Type B pancreatic cell (in vitro differentiated cells): ENCODE data around the gene CYBB. TPM values are rescaled to one million over a fixed set of nuclear protein-coding genes. Genes with fewer than 3 reads are reported as not detected.

Experiments
- DNase-seq: peaks from one replicate; pipeline ENCODE4 v3.0.0; 2021; ENCODE audit warnings: mixed read lengths; ENCODE audit not compliant: unreplicated experiment; ENCODE audit errors: extremely low spot score
- H3K27ac Mint-ChIP-seq: 2 replicates; pipeline ENCODE4 v1.8.0; 2021; ENCODE audit warnings: mild to moderate bottlenecking, mixed read lengths
- H3K27me3 Mint-ChIP-seq: 2 replicates; pipeline ENCODE4 v1.8.0; 2021; ENCODE audit warnings: mixed read lengths
- H3K36me3 Mint-ChIP-seq: 2 replicates; pipeline ENCODE4 v1.8.0; 2021; ENCODE audit warnings: mixed read lengths
- H3K4me1 Mint-ChIP-seq: one replicate; pipeline ENCODE4 v1.8.0; 2021; ENCODE audit warnings: mixed read lengths; ENCODE audit not compliant: unreplicated experiment
- H3K4me3 Mint-ChIP-seq: 2 replicates; pipeline ENCODE4 v1.8.0; 2021; ENCODE audit warnings: mild to moderate bottlenecking, mixed read lengths
- H3K9me3 Mint-ChIP-seq: 2 replicates; pipeline ENCODE4 v1.8.0; 2021; ENCODE audit warnings: mixed read lengths
- total RNA-seq: library from RNA; stranded (reverse); gene quantifications from 2 replicates; pipeline ENCODE4 v1.2.1, GENCODE V29; 2021; ENCODE audit warnings: low replicate concordance
- TF ChIP-seq, protein P1 (sequence below): fragments of 200-600 bp; sonication (generic); conservative IDR thresholded peaks from 2 replicates; pipeline ENCODE4 v1.5.0; 2021; ENCODE audit warnings: antibody characterized with exemption, mild to moderate bottlenecking

Gene CYBB
- total RNA-seq, 1 donor from 2014 or later, result 0.17 TPM

DNA sequence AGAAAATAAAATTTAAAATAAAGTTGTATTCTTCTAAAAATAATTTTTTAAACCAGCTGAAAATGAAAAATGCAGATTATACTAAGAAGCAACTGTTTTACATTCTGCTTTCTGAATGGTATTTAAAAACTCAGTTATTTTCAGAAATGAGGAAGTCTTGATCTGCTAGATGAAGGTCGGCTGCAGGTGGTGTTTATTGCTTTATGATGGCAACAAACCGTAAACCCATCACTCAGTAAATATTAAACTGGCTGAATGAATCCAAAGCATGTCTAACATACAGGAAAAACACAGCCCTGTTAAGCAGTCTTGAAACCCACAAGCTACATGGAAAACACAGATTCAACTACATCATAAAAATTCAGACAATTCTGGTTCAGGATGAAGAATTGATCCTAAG lies 38.2 kb downstream of the CYBB start:
- Mint-ChIP-seq H3K27me3 (no peaks in the 10 kb centered on the region), H3K27ac (no peak overlapping the region), H3K4me3 (no peak overlapping the region), H3K4me1 (no peaks in the 10 kb centered on the region), H3K36me3 (no peaks in the 10 kb centered on the region), H3K9me3 (no peaks in the 10 kb centered on the region)
- DNase-seq, result no peak
- TF ChIP-seq, protein P1, sequence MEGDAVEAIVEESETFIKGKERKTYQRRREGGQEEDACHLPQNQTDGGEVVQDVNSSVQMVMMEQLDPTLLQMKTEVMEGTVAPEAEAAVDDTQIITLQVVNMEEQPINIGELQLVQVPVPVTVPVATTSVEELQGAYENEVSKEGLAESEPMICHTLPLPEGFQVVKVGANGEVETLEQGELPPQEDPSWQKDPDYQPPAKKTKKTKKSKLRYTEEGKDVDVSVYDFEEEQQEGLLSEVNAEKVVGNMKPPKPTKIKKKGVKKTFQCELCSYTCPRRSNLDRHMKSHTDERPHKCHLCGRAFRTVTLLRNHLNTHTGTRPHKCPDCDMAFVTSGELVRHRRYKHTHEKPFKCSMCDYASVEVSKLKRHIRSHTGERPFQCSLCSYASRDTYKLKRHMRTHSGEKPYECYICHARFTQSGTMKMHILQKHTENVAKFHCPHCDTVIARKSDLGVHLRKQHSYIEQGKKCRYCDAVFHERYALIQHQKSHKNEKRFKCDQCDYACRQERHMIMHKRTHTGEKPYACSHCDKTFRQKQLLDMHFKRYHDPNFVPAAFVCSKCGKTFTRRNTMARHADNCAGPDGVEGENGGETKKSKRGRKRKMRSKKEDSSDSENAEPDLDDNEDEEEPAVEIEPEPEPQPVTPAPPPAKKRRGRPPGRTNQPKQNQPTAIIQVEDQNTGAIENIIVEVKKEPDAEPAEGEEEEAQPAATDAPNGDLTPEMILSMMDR, result no peak

DNA sequence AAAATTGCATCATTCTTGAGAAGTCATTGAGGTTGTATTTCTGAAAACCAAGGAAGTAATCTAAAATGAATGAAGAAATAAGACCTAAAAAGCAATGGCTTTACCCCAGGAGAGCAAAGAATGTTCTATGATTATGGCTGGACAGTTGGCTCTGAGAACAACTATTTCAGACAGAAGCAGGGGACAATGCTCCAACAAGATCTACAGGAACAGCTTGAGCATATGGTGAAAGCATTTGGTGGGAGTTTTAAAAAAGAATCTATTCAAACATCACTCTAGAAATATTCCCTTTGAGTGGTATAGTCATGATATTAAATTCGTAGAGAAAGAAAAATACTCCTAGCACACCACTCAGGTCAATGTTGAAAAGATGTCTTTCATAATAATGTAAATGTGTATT lies 40.8 kb downstream of the CYBB start:
- H3K4me3 Mint-ChIP-seq, result no peak overlapping the region
- H3K27ac Mint-ChIP-seq, result no peak overlapping the region
- no peaks in the 10 kb centered on the region for H3K4me1 Mint-ChIP-seq
- H3K36me3 Mint-ChIP-seq, result no peaks in the 10 kb centered on the region
- peaks cover 4% of the 10 kb centered on the region for H3K27me3 Mint-ChIP-seq
- no peaks in the 10 kb centered on the region for H3K9me3 Mint-ChIP-seq
- TF ChIP-seq, protein P1, result no peak
- DNase-seq, result no peak

DNA sequence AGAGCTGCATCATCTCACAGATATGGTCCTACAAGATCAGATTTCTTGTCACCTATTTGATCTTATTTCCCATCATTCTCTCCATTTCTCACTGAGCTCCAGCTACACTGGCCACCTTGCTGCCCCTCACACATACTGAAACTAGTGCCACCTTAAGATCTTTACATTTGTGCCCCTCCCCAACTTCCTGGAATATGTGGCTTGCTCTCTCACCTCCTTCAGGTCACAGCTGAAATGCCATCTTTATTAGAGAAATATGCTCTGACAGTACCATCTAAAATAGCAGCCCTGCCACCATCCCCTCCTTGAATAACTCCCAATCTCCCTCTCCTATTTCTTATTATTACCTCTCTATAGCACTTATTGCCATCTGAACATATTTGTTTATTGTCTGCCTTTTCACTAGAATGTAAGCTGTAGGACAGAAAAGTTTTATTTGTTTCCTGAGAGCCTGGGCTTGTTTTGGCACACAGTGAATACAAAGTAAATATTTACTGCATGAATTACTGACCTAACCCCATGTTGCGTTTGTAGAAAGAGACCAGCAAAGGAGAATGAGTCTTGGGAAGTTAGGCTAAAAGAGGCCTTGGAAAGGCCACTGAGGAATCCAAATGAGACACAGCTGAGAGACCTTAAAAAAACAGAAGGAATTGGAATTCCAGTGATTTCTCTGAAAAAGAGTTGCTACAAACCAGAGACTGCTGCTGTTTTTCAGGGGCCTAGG lies 44.8 kb downstream of the CYBB start:
- Mint-ChIP-seq H3K4me3 (no peak overlapping the region), H3K9me3 (no peaks in the 10 kb centered on the region), H3K27ac (no peak overlapping the region), H3K27me3 (peaks cover 4% of the 10 kb centered on the region), H3K36me3 (no peaks in the 10 kb centered on the region), H3K4me1 (no peaks in the 10 kb centered on the region)
- DNase-seq, result no peak
- TF ChIP-seq, protein P1, result no peak

DNA sequence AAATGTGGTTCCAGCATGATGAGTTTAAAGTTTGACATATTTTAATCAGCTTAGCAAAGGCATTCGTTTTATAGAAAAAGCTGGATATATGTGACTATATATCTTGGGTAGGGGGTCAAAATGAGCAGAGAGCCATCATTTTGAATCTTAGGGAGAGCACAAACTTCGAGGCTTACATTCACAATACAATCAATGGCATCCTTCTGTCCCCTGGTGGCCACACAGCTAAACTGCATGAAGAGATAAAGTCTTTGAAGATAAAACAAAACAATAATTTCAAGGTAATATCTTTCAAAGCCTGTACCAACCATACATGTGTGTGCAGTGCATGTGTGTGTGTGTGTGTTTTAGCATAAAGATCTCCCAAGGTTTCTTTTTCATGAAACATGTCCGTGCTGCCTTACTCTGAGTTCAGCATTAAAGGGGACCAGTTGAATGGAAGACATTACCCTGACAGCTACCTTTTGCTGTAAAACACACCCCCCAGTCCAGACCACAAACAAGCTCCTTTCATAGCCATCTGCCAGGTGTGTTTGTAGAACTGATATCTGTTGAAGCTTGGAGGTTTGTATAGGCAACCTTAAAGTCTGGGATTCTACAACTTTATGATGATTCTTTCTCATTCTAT lies 45.5 kb downstream of the CYBB start:
- no peaks in the 10 kb centered on the region for H3K4me1 Mint-ChIP-seq
- no peak for DNase-seq
- H3K4me3 Mint-ChIP-seq, result no peak overlapping the region
- H3K27me3 Mint-ChIP-seq, result peaks cover 4% of the 10 kb centered on the region
- H3K36me3 Mint-ChIP-seq, result no peaks in the 10 kb centered on the region
- H3K9me3 Mint-ChIP-seq, result no peaks in the 10 kb centered on the region
- TF ChIP-seq, protein P1, result peak; percentile 84
- H3K27ac Mint-ChIP-seq, result no peak overlapping the region

DNA sequence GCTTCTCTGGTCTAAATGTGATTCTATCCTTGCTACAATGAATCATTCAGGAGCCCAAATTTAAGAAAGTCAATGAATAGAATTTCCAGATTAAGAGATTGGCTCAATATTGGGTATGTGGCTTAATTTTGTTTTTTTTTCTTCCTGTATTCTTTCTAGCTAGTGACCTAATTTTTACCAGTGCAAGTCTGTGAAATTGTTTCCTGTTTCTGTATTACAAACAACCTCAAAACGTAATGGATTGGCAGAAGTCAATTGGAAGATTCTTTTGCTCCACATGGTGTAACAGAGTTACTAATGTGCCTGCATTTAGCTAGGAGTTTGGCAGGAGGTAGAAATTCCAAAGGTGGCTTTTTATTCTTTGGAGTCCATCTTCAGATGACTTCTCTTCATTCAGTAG lies 49.9 kb downstream of the CYBB start:
- Mint-ChIP-seq H3K4me3 (no peak overlapping the region), H3K27me3 (no peaks in the 10 kb centered on the region), H3K36me3 (no peaks in the 10 kb centered on the region), H3K27ac (no peak overlapping the region), H3K4me1 (no peaks in the 10 kb centered on the region), H3K9me3 (no peaks in the 10 kb centered on the region)
- TF ChIP-seq, protein P1, result no peak
- no peak for DNase-seq
